Bronchial epithelial cell (primary cell): ENCODE measurements around the gene INTS4. TPM values are rescaled to one million over a fixed set of nuclear protein-coding genes. Genes with fewer than 3 reads are reported as not detected.

Experiments used
- DNase-seq: peaks from one replicate; pipeline ENCODE4 v3.0.0-alpha.2; 2010; ENCODE audit warnings: low read depth
- FAIRE-seq: peaks from 2 replicates; lab custom pipeline; 2011; peaks lifted over from hg19 to GRCh38; lab: Jason Lieb, UNC
- H3K27me3 ChIP-seq: 2 replicates; pipeline ENCODE4 v1.5.1; 2011; ENCODE audit warnings: low read length; ENCODE audit not compliant: control insufficient read depth, insufficient read depth
- H3K36me3 ChIP-seq: 2 replicates; pipeline ENCODE4 v1.5.1; 2011; ENCODE audit warnings: low read length; ENCODE audit not compliant: control insufficient read depth, insufficient read depth
- H3K4me3 ChIP-seq: 2 replicates; pipeline ENCODE4 v1.5.1; 2011; ENCODE audit warnings: mild to moderate bottlenecking, low read depth, low read length, control low read depth
- CTCF ChIP-seq: IDR thresholded peaks from 2 replicates; pipeline ENCODE4 v1.5.1; 2011; ENCODE audit warnings: mild to moderate bottlenecking, moderate library complexity, low read length, control low read depth, inconsistent platforms; ENCODE audit not compliant: insufficient read depth, severe bottlenecking
- total RNA-seq: library from RNA; depleted of rRNA; stranded (reverse); fragments of >200 nt; gene quantifications from 2 replicates; pipeline ENCODE4 v1.2.1, GENCODE V29; 2014

INTS4 gene
- total RNA-seq, 1 donor from 2014 or later = 29.7 TPM

- Histone ChIP-seq H3K36me3 (no peaks in the 10 kb centered on the region), H3K27me3 (no peaks in the 10 kb centered on the region), H3K4me3 (no peak overlapping the region)
- no peak for DNase-seq
- no peak for TF ChIP-seq CTCF
- FAIRE-seq = no peak
Observed at GRCh38 chr11:78027759-78028158, 33.3 kb upstream of the INTS4 start.

- no peak for DNase-seq
- no peak overlapping the region for H3K4me3 ChIP-seq
- no peaks in the 10 kb centered on the region for H3K36me3 ChIP-seq
- TF ChIP-seq CTCF = no peak
- no peak for FAIRE-seq
- no peaks in the 10 kb centered on the region for H3K27me3 ChIP-seq
Observed at GRCh38 chr11:78025378-78025777, 30.9 kb upstream of the INTS4 start.

GRCh38 chr11:78023426-78023825, 29.0 kb upstream of the INTS4 start:
- no peak for TF ChIP-seq CTCF
- H3K4me3 ChIP-seq = peak overlapping the region; percentile 47
- no peak for FAIRE-seq
- no peaks in the 10 kb centered on the region for H3K36me3 ChIP-seq
- DNase-seq = no peak
- H3K27me3 ChIP-seq = no peaks in the 10 kb centered on the region

GRCh38 chr11:78022397-78023396, 28.2 kb upstream of the INTS4 start, which contains the start of gene KCTD14:
TSS of gene KCTD14 (minus strand) at chr11:78023276. CDS start at chr11:78023249, 27 bp downstream.
- Histone ChIP-seq H3K4me3 (peak within 1 kb of the TSS; percentile 47), H3K27me3 (no peaks in the 10 kb centered on the region), H3K36me3 (no peaks in the 10 kb centered on the region)
- TF ChIP-seq CTCF = no peak
- FAIRE-seq (no peak), DNase-seq (no peak)

- no peak for DNase-seq
- Histone ChIP-seq H3K36me3 (no peaks in the 10 kb centered on the region), H3K4me3 (no peak overlapping the region), H3K27me3 (no peaks in the 10 kb centered on the region)
- FAIRE-seq = no peak
- no peak for TF ChIP-seq CTCF
Observed at GRCh38 chr11:78021611-78022010, 27.1 kb upstream of the INTS4 start.
